HG03095 (cell line): ENCODE results near the gene CCDC107.

Experiments used
- ATAC-seq: cut with Tn5 transposase; IDR thresholded peaks from one replicate; pipeline ENCODE4 v1.9.1; 2021; ENCODE audit warnings: moderate library complexity; ENCODE audit not compliant: unreplicated experiment

The CCDC107 gene

DNA sequence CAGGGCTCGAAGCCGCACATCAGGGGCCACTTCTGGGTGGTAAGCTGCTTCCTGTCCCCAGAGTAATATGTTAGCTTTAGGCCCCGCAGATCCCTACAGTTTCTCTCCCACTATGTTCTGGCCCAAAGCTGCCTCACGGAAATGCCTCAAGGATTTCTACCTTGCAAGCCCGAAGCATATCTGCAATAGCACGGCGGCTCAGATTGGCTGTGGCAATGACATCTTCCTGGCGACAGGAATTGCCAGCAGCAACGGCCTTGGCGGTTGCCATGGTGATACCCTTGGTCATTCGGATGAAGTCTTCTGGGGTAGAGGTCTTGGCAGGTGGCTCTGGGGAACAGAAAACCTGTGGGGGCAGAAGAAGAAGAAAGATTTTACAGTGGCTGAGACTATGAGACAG, 41.9 kb downstream of the CCDC107 start:
- no peak for ATAC-seq

DNA sequence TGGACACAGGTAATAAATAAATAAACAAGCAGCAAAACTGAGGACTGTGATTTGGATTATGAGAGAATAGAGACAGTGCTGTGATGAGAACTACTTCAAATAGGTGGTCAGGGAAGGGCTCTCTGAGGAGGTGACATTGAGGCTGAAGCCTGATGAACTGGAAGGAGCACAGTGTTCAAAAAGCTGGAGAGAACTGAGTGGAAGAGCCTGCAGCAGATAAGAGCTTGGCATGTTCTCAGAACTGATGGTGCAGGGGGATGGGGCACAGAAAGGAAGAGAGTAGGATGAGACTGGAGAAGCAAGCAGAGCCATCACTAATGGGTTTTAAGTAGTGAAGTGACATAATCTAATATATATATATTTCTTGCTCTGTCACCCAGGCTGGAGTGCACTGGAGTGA, 42.9 kb downstream of the CCDC107 start:
- no peak for ATAC-seq

DNA sequence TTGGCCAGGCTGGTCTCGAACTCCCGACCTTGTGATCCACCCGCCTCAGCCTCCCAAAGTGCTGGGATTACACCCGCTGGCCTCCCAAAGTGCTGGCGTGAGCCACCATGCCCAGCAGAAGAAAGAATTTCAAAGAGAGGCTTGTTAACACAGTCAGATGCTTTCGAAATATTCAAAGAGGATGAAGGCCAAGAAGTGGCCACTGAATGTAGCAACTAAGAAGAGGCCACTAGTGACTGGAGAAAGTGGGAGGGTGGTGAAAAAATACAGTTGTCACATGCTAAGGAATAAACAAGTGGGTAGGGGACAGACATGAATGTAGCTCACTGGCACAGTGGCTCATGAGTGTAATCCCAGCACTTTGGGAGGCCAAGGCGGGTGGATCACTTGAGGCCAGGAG, 44.6 kb downstream of the CCDC107 start:
- ATAC-seq, result no peak

DNA sequence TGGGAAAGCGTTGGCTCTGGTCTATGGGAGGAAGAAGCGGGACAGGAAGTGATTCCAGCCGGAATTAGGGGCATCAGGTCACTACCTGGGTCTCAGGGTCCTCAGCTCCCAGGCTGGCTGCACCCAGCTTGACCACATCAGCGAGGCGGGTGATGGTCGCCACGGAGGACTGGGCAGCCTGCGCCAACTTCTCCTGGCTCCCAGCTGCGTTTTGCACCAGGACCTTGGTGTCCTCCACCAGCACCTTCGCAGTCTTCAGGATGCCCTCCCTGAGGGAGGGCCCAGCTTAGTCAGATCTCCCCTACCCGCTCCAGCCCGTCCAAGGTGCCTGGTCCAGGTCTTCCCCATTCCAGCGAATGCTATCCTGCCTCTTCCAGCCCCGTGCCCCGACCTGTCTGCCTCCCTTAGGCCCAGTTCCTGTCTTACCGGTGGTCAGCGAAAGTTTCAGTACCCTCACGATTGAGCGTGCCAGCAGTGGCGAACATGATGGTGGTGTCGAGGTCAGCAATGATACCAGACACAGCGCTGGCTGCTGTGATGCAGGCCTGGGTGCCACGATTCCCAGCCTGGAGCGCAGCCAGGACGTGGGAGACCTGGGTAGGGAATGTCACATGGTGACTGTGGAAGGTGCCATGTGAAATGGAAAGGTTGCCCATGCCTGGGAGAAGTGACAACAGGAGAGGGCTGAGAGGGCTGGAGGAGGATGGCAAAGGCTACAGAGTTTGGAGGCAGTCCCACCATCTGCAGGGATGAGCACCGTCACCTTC, 46.0 kb downstream of the CCDC107 start:
- ATAC-seq, result no peak

DNA sequence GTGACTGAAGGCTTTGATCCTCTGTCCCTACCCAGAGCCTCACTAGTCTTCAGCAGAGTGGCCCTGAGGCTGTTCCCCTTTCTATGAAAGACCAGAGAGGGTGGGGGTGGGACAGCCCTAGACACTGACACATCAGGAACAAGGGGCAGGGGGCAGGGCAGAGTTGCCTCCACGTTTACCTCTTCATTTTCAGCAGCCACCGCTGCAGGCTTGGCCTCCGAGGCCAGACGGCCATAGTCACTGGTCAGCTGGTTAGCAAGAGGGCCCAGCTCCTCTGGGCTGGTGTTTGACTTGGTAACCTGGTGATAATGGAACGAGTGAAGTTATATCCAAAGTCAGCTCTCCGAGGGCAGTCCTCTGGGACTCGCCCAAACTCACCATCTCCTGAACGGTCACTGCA, 47.3 kb downstream of the CCDC107 start:
- ATAC-seq, result no peak

DNA sequence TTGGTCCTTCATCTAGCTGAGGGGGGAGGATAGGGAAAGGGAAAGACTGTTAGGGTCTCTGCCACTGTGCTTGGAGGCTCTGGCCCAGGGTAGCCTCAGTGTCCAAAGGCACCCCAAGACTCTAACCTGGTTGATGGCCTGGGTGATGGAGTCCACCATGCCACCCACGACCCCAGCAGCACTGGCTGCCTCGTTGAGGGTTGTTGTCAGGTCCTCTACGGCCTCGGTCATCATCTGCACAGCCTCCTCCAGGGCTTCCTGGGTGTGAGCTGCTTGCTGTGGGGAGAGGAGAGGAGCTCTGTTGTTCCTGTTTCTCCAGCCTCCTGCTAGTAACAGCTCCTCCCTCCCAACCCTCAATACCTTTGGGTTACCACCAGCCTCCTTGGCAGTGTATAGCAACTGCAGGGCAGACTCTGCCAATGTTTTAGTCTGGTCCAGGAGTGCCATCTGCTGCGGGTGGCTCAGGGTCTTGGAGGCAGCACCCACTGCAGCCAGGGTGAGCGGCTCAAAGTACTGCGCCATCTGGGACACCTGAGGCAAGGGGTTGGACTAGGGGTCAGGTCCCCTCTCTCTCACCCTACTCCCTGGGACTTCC, 47.8 kb downstream of the CCDC107 start:
- ATAC-seq, result no peak

DNA sequence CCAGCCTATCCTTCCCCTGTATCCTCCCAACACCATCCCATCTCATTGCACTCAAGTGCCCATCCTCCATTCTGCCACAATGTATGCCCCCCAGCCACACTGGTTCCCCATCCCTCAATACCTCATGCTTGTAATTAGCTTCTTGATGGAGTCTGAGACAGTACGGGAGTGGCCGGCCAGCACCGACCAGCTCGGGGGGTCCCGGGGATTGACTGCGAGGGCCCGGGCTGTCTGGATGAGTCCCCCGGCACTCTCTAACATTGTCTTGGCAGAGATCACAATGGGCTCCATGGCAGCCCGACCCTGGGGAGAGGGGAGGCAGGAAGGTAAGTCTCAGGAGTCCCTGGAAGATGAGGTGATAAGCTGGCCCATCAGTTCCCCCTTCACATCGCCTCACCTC, 48.9 kb downstream of the CCDC107 start:
- ATAC-seq, result no peak

DNA sequence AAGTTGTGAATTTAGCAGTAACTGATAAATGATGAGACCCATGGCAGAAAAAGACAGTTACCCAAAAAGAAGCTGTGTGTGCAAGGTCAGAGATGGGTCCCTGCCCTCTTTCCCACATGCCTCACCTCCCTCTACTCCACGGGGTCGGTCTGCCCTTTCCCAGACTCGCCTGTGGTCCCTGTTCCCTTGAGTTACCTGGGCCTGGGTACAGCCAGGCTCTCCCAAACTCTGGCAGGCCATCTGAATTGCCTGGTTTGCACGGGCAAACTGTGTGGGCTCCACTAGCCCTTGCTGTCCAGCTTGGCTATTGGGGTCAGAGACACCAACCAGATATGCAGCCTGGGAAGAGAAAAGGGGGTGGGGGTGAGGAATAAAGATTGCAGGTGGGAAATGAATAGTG, 50.1 kb downstream of the CCDC107 start:
- no peak for ATAC-seq

DNA sequence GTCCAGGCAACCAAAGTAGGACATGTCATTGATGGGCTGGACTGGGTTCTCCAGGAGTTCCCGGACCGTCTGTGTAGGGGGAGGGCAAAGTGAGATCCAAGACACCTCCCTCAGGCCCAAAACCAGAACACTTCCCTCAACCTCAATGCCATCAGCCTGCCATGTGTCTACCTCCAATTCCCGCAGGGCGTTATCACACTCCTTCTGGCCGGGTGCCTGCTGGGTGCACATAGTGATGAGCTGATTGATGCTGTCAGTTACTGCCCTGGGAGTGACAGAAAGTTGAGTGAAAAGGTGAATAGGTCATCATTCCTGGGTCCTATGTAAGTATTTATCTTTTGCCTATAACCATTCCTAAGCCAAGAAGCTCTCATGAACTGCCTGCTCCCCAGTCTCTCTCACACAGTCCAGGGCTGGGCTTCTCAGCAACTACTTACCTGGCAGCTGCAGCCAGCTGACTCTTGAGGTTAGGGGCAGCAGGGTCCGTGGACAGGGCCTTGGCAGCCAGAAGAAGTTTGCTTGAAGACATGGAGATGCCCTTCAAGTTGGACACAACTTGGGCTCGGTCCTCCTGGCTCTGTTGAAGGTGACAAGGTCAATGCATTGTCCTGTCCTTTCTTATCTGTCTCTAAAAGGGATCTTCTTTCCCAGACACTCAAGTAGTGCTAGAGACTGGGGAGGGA, 52.9 kb downstream of the CCDC107 start:
- no peak for ATAC-seq
